Activated T-cell treated with anti-CD3 and anti-CD28 coated beads, Interleukin-2, amount 50 U/mL, for 4 hours (primary cell): Measurements from ENCODE around the gene SMAD4. TPM values are rescaled to one million over a fixed set of nuclear protein-coding genes. Genes with fewer than 3 reads are reported as not detected.
A peak's percentile ranks its signal among the peaks of the same experiment; 100 is the strongest.

Experiments used
- ATAC-seq, 2 donors: fragments of 200-7000 bp; cut with Tn5 transposase; one replicate each; pipeline ENCODE4 v1.10.0; 2021
- DNase-seq: peaks from one replicate; pipeline ENCODE4 v3.0.0-alpha.2; 2020
- H3K27me3 Mint-ChIP-seq: one replicate; pipeline ENCODE4 v1.8.0; 2021; ENCODE audit warnings: low read depth, mixed read lengths
- H3K36me3 Mint-ChIP-seq: one replicate; pipeline ENCODE4 v1.8.0; 2022; ENCODE audit warnings: mixed read lengths; ENCODE audit not compliant: insufficient read depth
- H3K4me1 Mint-ChIP-seq: one replicate; pipeline ENCODE4 v1.8.0; 2021; ENCODE audit warnings: low read depth, mixed read lengths
- H3K4me3 Mint-ChIP-seq: one replicate; pipeline ENCODE4 v1.8.0; 2021; ENCODE audit warnings: mild to moderate bottlenecking, moderate library complexity, mixed read lengths
- H3K9me3 Mint-ChIP-seq: one replicate; pipeline ENCODE4 v1.8.0; 2021; ENCODE audit warnings: mixed read lengths
- total RNA-seq, 3 donors: library from RNA; stranded (reverse); gene quantifications; one replicate each; pipeline ENCODE4 v1.2.1, GENCODE V29; 2021

SMAD4 gene
- total RNA-seq, 3 donors from 2014 or later = 58.6 to 60.7 (median 59.6) TPM

DNA sequence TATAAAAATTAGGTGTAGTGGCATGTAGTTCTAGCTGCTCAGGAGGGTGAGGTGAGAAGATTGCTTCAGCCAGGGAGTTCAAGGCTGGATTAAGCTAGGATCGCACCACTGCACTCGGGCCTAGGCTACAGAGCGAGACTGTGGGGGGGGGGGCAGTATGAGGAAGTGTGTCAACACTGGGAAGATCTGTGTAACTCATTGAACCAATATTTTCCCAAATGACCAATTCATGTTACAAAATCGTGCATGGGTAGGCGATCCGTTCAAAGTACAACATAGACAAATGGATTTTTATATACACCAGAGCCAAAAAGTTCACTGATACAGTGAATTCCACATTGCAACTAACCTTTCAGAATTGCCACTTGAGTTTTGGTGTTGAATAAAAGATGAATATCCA lies 8.1 kb downstream of the SMAD4 start:
- Mint-ChIP-seq H3K27me3 (no peaks in the 10 kb centered on the region), H3K36me3 (peaks cover 11% of the 10 kb centered on the region), H3K4me1 (peaks cover 88% of the 10 kb centered on the region), H3K4me3 (no peak overlapping the region), H3K9me3 (no peaks in the 10 kb centered on the region)
- ATAC-seq (no peak), DNase-seq (no peak)

GRCh38 chr18:51039138-51040112 lies 9.4 kb downstream of the SMAD4 start:
- H3K36me3 Mint-ChIP-seq = peaks cover 5% of the 10 kb centered on the region
- ATAC-seq = peak; percentile 63 to 80
- H3K27me3 Mint-ChIP-seq = no peaks in the 10 kb centered on the region
- no peak overlapping the region for H3K4me3 Mint-ChIP-seq
- H3K9me3 Mint-ChIP-seq = no peaks in the 10 kb centered on the region
- DNase-seq = no peak
- peaks cover 89% of the 10 kb centered on the region for H3K4me1 Mint-ChIP-seq

GRCh38 chr18:51041677-51042352 lies 11.8 kb downstream of the SMAD4 start:
- peaks cover 85% of the 10 kb centered on the region for H3K4me1 Mint-ChIP-seq
- no peak for ATAC-seq
- H3K36me3 Mint-ChIP-seq = peaks cover under 1% of the 10 kb centered on the region
- H3K27me3 Mint-ChIP-seq = no peaks in the 10 kb centered on the region
- no peak for DNase-seq
- H3K9me3 Mint-ChIP-seq = no peaks in the 10 kb centered on the region
- no peak overlapping the region for H3K4me3 Mint-ChIP-seq

DNA sequence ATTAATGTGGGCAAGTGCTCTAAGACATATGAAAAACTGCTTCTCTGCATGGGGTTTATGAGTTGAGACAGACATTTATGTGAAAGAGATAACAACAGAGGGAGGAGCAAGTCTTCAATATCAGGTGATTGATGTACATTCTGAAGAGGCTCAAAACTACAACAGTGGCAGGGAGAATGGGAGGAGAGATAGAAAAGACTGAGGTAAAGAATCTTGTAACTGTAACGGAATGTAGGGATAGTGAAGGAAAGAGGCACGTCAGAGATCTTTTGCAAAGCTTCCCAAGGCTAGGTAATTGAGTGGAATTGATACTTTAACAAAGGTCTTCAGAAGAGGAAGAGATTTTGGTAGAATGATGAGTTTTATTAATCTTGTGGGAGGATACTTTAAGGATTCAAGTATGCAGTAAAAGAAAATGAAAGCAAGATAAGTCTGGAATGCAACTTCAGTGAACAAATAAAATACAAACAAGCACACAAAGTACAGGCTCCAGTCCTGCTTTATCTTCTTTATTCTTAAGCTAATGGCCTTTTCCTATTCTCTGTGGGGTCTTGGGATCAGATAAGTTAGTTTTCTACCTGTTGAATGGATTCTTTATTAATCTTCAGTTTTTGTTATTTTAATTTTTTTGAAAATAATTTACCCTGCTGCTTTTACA lies 15.0 kb downstream of the SMAD4 start:
- Mint-ChIP-seq H3K4me3 (peak overlapping the region; percentile 3), H3K36me3 (peaks cover 8% of the 10 kb centered on the region), H3K27me3 (no peaks in the 10 kb centered on the region), H3K4me1 (peaks cover 59% of the 10 kb centered on the region), H3K9me3 (no peaks in the 10 kb centered on the region)
- ATAC-seq (no peak), DNase-seq (no peak)

- DNase-seq (no peak), ATAC-seq (no peak)
- Mint-ChIP-seq H3K27me3 (no peaks in the 10 kb centered on the region), H3K4me3 (no peak overlapping the region), H3K36me3 (peaks cover 17% of the 10 kb centered on the region), H3K9me3 (no peaks in the 10 kb centered on the region), H3K4me1 (peaks cover 46% of the 10 kb centered on the region)
Measured at GRCh38 chr18:51048190-51048589, 18.2 kb downstream of the SMAD4 start.

GRCh38 chr18:51049137-51049536 lies 19.1 kb downstream of the SMAD4 start:
- no peak overlapping the region for H3K4me3 Mint-ChIP-seq
- no peak for DNase-seq
- no peaks in the 10 kb centered on the region for H3K27me3 Mint-ChIP-seq
- peaks cover 46% of the 10 kb centered on the region for H3K4me1 Mint-ChIP-seq
- ATAC-seq = no peak
- no peaks in the 10 kb centered on the region for H3K9me3 Mint-ChIP-seq
- peaks cover 17% of the 10 kb centered on the region for H3K36me3 Mint-ChIP-seq

GRCh38 chr18:51051105-51051712 lies 21.2 kb downstream of the SMAD4 start:
- DNase-seq (no peak), ATAC-seq (peak; percentile 87 to 90)
- Mint-ChIP-seq H3K4me1 (peaks cover 30% of the 10 kb centered on the region), H3K9me3 (no peaks in the 10 kb centered on the region), H3K4me3 (no peak overlapping the region), H3K27me3 (no peaks in the 10 kb centered on the region), H3K36me3 (peaks cover 17% of the 10 kb centered on the region)

DNA sequence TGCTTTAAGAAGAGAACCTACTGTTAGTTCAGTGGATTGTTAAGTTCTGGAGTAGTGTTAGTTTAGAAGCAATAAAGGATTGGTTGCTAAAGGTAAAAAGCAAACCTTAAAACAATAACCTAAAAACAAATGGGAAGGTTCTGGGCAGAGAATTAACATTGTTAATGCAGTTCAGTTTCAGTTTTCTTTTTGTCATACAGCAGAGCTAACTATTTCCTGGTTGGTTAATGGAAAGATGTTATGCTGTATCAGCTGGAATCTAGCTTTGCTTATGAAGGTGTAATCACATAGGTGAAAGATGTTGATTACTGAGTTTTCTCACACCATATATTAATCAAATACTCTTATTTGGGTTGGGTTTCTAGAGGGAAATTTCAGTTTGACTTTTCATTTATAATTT lies 23.8 kb downstream of the SMAD4 start:
- DNase-seq = no peak
- Mint-ChIP-seq H3K27me3 (no peaks in the 10 kb centered on the region), H3K36me3 (peaks cover 18% of the 10 kb centered on the region), H3K9me3 (no peaks in the 10 kb centered on the region), H3K4me3 (no peak overlapping the region), H3K4me1 (peaks cover 27% of the 10 kb centered on the region)
- peak; percentile 21 to 71 for ATAC-seq

DNA sequence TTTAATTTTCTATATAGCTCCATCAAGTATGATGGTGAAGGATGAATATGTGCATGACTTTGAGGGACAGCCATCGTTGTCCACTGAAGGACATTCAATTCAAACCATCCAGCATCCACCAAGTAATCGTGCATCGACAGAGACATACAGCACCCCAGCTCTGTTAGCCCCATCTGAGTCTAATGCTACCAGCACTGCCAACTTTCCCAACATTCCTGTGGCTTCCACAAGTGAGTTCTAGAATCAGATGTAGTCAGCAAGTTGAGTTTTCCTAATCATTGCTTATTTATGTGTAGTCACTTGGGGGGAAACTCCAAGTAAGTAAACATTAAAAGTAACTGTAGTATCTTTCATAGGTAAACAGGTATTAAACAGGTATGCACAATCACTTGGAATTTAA lies 24.8 kb downstream of the SMAD4 start:
- Mint-ChIP-seq H3K36me3 (peaks cover 17% of the 10 kb centered on the region), H3K4me1 (peaks cover 27% of the 10 kb centered on the region), H3K4me3 (no peak overlapping the region), H3K27me3 (no peaks in the 10 kb centered on the region), H3K9me3 (no peaks in the 10 kb centered on the region)
- ATAC-seq = no peak
- no peak for DNase-seq

DNA sequence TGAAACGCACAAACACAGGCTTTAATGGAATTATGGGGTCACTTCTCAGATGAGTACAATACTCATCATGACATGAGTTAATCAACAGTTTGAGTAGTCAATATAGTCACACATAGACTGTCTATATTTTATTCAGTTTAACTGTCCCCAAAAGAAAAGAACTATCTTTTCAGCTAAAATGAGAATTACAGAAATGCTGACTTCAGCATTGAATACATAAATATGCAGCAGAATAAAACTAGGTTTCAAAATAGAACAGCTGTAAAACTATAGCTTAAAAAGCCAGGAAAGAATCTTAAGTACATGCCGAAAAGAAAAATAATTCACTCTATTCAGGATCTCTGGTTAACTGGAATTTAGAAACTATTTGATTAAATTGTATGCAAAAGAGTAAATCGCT lies 30.0 kb downstream of the SMAD4 start:
- Mint-ChIP-seq H3K4me3 (no peak overlapping the region), H3K4me1 (no peaks in the 10 kb centered on the region), H3K36me3 (peaks cover 29% of the 10 kb centered on the region), H3K9me3 (no peaks in the 10 kb centered on the region), H3K27me3 (no peaks in the 10 kb centered on the region)
- DNase-seq = no peak
- ATAC-seq = no peak

DNA sequence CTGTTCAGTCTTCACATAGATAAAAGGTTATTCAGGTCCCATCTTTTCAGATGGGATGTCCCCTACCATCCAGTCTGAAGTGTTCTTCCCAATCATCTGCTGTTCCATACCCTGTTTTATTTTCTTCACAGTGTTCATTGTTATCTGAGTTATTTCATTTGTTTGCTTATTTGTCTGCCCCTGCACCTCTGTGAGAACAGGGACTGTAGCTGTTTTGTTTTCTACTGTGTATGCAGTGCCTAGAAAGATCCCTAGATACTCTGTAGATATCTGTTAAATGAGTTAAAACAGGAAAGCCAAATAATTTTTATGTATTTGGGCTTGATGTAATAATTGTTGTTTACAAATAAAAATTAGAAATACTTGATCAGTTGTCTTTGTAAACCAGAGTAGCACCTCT lies 34.2 kb downstream of the SMAD4 start:
- no peak for DNase-seq
- Mint-ChIP-seq H3K9me3 (no peaks in the 10 kb centered on the region), H3K36me3 (peaks cover 33% of the 10 kb centered on the region), H3K4me3 (no peak overlapping the region), H3K4me1 (no peaks in the 10 kb centered on the region), H3K27me3 (no peaks in the 10 kb centered on the region)
- ATAC-seq = no peak

DNA sequence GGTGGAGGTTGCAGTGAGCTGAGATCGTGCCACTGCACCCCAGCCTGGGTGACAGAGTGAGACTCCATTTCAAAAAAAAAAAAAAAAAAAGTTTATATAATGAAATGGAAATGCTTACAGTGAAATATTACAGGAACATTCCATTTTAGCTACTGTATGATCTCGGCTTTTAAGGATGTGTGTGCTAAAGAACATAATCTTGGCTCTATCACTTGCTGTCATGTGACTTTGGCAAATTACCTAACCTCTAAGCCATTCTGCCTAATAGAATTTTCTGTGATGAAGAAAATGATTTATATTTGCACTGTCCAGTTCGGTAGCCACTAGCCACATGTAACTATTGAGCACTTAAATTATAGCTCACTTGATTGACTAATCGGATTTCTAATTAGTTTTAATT lies 36.3 kb downstream of the SMAD4 start:
- no peaks in the 10 kb centered on the region for H3K9me3 Mint-ChIP-seq
- H3K4me3 Mint-ChIP-seq = no peak overlapping the region
- H3K4me1 Mint-ChIP-seq = peaks cover 8% of the 10 kb centered on the region
- ATAC-seq (no peak), DNase-seq (no peak)
- H3K36me3 Mint-ChIP-seq = peaks cover 40% of the 10 kb centered on the region
- no peaks in the 10 kb centered on the region for H3K27me3 Mint-ChIP-seq

GRCh38 chr18:51068105-51068504 lies 38.1 kb downstream of the SMAD4 start:
- no peaks in the 10 kb centered on the region for H3K9me3 Mint-ChIP-seq
- H3K27me3 Mint-ChIP-seq = no peaks in the 10 kb centered on the region
- ATAC-seq (no peak), DNase-seq (no peak)
- no peak overlapping the region for H3K4me3 Mint-ChIP-seq
- peaks cover 47% of the 10 kb centered on the region for H3K36me3 Mint-ChIP-seq
- peaks cover 22% of the 10 kb centered on the region for H3K4me1 Mint-ChIP-seq

- no peak overlapping the region for H3K4me3 Mint-ChIP-seq
- H3K4me1 Mint-ChIP-seq = peaks cover 35% of the 10 kb centered on the region
- peaks cover 48% of the 10 kb centered on the region for H3K36me3 Mint-ChIP-seq
- DNase-seq (no peak), ATAC-seq (no peak)
- no peaks in the 10 kb centered on the region for H3K9me3 Mint-ChIP-seq
- no peaks in the 10 kb centered on the region for H3K27me3 Mint-ChIP-seq
Measured at GRCh38 chr18:51069885-51070284, 39.9 kb downstream of the SMAD4 start.
